HuH-7 (cell line): Measurements from ENCODE around the gene PARP14.
"Not testable (repeated sequence)": the region's sequence is repeated elsewhere in the genome, so short reads cannot be mapped to it uniquely, and the experiment has no call there.

Experiments used
- DNase-seq: peaks from one replicate; pipeline ENCODE4 v3.0.0; 2011; ENCODE audit warnings: low spot score

PARP14 gene

DNA sequence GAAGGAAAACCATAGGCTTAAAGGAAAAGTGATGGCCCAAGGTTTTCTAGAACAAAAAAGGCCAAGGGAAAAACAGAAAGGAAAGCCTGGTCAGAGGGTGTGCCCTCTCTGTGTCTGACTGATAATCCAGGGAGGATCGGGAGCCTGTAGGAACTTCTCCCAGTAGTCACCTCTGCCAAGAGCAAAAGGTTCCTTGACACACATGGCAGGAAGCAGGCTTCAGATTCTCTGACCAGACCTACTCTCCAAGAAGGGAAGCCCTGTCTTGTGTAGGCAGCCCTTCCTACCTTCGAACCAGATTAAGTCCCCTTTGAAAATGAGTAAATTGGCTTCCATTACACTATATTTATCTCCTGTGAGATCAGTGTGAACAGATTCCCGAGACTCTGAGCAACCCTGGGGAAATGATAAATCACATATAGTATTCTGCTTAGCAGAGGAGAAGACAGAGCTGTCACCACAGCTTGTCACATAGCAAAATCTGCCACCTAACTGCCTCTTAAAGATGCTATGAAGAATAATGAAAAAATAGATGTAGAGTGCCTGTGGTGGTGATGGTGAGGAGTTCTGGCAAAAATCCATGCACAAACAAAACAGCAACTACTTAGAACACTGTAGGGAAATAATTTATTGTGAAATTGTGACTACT, 38.8 kb downstream of the PARP14 start:
- DNase-seq = no peak

GRCh38 chr3:122725106-122725505, 44.5 kb downstream of the PARP14 start:
- no peak for DNase-seq

- no peak for DNase-seq
Observed at GRCh38 chr3:122727294-122727693, 46.7 kb downstream of the PARP14 start.

DNA sequence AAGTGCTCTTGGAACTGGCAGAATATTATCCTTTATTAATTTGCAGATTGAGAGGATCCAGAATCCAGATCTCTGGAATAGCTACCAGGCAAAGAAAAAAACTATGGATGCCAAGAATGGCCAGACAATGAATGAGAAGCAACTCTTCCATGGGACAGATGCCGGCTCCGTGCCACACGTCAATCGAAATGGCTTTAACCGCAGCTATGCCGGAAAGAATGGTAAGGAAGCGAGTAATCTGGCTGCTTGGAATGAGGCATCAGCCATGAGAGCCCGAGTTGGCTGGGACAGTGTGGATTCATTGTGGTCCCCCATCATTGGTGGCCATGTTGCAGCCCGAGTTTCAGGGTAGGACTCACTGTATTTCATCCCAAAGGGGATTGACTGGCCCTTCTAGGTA, 47.1 kb downstream of the PARP14 start:
- DNase-seq = no peak

- no peak for DNase-seq
Observed at GRCh38 chr3:122728186-122728585, 47.5 kb downstream of the PARP14 start.

GRCh38 chr3:122728756-122729514, 48.3 kb downstream of the PARP14 start:
- DNase-seq = no peak

DNA sequence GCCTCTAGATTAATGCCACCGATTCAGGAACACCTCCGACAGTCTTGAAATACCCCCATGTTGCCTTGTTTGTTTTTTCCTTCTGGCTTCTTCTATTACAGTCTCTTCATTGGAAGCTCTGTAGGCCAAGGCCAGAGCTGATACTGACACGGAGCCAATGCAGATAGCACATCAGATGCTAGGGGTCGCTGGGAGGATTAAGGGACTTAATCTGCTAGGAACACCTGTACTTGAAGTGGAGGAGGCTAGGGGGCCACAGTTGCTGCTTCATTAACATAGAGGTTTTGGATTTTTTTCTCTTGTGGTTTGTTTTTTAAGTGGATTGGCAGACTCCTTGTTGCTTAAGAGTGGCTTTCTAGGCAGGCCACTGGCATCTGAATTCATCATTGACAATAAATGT, 49.6 kb downstream of the PARP14 start:
- no peak for DNase-seq

- not testable (repeated sequence) for DNase-seq
Observed at GRCh38 chr3:122732682-122733525, 52.3 kb downstream of the PARP14 start.

DNA sequence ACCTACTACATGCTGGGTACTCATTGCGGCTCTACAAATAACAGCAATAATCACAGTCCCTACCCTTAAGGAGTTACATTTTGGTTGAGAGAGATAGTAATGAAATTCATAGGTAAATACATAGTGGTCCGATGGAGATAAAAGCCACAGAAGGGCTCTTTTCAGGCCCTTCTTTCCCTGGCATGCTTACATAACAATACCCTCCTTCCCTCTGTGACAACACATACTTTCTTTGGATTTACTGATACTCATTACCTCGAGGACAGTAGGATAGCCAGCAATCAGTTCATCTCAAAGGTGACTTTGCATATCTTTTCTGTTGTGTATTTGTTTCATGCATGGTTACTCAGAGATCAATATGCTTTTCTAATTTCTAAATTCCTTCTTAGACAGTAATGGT, 58.5 kb downstream of the PARP14 start:
- DNase-seq = no peak

DNA sequence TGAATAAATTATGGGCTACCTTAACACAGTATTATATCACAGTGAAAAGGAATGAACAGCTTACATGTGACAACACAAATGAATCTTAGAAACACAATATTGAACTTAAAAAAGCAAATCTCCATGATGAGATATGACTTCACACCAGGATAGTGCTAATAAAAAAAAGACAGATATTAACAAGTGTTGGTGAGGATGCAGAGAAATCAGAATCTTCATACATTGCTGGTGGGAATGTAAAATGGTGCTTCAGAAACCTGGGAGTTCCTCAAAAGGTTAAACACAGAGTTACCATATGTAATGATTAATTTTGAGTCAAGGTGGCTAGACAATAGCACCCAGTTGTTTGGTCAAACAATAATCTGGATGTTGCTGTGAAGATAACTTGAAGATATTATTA, 61.6 kb downstream of the PARP14 start:
- no peak for DNase-seq

DNA sequence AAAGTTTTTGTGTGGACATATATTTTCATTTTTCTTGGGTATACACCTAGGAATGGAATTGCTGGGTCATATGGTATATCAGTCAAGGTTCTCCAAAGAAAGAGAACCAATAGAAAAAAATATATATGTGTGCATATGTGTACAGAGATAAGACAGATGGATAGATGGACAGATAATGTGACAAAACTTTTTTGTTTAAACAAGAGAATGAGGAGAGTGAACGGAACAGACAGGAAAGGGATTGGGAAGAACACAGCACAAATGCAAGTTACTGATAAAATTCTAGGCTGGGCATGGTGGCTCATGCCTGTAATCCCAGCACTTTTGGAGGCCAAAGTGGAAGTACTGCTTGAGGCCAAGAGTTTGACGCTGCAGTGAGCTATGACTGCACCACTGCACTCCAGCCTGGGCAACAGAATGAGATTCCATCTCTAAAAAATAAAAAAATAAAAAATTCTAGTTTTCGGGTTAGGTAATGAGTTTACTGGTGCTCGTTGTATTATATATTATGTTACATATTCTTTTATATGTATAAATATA, 63.0 kb downstream of the PARP14 start:
- no peak for DNase-seq

- DNase-seq = no peak
Observed at GRCh38 chr3:122745369-122746021, 64.9 kb downstream of the PARP14 start.

GRCh38 chr3:122747295-122747694, 66.7 kb downstream of the PARP14 start:
- not testable (repeated sequence) for DNase-seq

DNA sequence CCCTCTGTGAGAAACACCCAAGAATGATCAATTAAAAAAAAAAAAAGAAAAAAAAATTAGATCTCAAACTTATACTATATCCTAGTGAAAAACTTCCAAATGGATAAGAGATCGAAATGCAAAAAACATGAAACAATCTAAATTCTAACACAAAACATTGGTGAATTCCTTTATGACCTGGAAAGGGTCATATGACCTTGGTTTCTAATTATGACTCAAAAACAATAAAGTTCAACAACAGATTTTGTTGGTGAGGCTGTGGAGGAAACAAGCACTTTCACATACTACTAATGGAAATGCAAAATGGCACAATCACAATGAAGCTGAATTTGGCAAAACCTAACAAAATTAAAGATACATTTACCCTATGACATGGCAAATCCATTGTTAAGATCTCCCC, 67.7 kb downstream of the PARP14 start:
- no peak for DNase-seq

DNA sequence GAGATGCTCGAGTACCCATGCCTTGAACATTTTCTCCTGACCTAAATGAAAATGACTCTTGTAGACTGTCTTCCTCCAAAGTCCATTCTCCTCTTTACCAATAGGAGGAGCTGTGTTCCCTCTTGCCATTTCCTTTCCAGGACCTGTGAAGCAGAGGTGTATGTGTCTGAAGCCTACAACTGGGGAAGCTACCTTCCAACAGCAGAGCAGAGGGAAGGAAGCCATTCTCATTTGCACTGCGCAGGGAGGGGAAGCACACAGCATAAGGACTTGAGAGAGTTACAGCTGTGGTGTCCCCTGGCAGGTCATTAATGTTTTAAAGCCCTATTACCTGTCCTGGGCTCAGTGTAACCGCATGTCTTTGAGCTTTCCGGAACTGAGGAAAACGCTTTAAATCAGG, 74.3 kb downstream of the PARP14 start:
- peak; percentile 68 for DNase-seq

DNA sequence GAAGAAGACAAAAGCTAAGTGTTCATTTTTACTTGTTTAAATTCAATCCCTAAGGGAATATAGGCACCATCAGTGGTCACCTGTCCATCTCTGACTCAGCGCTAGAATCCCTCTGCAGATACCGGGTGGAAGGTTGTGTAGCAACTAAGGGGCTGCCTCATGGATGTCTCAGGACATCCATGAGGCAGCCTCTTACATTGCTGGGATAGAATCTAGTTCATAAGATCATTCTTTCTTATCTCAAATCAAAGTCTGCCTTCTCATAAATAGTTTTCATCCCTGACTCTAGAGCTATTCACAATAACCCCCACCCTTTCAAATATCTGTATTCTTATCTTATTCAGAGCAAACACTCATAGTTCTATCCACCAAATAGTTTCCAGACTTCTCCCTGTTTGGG, 74.9 kb downstream of the PARP14 start:
- DNase-seq = peak; percentile 19

- DNase-seq = no peak
Observed at GRCh38 chr3:122758877-122759560, 78.4 kb downstream of the PARP14 start.

DNA sequence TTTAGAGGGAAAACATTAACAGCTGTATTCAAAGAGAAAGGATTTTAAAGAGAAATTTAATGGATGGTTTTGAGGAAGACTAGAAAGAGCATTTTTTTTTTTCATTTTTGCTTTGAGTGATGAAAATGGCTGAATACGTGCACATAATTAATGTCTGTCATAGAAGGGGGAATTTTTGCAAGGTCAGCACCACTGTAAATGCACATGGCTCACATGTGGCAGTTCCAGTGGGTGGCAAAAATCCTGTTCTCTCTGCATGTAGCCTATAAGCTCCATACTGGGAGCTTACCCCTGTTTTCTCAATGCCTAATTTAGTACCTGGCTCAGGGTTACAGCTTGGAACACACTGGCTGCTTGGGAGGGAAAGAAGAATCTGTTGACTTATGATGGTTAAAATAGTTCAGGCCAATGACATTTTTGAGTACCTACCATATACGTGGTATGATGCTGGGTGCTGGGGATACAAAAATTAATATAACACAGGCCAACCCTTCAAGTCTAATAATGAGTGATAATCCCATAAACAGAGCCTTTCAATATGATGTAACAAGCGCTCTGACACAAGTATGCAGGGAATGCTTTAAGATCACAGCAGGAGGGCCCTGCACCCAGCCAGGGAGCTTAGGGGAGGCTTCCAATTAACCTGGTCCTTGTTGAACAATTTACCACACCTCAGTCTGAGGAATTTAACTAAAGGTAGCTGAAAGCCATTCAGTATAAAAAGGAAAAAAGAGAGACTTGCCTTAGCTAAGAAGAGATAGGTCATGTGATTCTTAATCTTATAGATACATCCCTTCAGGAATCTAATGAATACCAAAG, 80.0 kb downstream of the PARP14 start:
- DNase-seq = no peak

DNA sequence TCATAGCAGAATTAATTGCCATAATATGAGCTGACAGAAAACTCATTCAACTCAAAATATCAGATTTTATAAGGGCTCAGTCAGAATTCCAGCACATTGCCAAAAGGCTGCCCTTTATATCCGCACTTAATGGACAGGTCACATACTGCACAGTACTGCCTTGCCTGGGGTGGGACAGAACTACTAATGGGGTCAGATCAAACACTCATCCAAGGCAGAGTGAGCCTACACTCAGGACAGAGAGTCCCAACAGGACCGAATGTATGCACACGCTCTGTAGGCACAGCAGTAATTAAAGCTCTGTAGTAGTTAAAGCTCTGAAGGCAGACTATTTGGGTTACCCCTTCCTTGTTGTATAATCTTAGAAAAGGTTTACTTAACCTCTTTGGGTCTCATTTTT, 85.8 kb downstream of the PARP14 start:
- no peak for DNase-seq

DNA sequence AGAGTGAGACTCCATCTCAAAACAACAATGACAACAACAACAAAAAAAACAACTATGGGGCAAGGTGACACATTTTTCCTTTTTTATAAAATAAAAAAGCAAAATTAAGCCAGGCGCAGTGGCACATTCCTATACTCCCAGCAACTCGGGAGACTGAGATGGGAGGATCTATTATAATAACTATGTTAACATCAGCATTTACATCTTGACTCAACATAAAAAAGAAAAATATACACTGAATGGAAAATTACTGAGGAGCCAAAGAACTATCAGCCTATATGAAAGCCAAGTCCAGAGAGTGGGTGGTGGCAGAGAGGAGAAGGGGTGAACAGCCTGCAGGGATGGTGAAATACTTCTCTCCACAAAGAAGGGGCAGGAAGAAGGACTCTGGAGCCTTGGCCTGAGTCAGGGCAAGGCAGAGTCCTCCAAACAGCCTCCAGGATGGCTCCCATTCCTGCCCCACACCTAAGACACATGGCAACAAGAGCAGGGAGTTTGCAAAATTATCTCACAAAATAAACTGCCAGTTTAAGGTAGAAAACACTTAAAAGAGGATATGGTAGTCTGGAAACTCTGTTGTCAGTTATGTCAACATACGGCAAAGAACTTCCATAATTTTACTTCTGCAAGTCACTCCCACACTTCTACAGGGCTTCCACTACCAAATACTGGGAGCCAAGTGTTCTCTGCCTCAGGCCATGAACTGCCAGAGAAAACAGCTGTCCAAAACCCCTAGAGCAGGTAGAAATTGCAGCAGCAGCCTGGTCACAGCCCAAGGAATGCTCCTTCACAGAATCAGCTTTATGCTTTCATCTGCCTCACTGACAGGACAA, 87.1 kb downstream of the PARP14 start:
- no peak for DNase-seq
